WTC11 (cell line): ENCODE data around the gene ZCCHC7. TPM values are rescaled to one million over a fixed set of nuclear protein-coding genes. Genes with fewer than 3 reads are reported as not detected.
A peak's percentile ranks its signal among the peaks of the same experiment; 100 is the strongest.

Experiments used
- AR ChIP-seq: fragments of 250-450 bp; sonication (Bioruptor Pico); IDR thresholded peaks from 2 replicates; pipeline ENCODE4 v1.9.0; 2021; ENCODE audit warnings: mild to moderate bottlenecking
- ATF1 ChIP-seq: sonication (generic); formaldehyde crosslinking; IDR thresholded peaks from 2 replicates; pipeline ENCODE4 v1.8.1; 2023; ENCODE audit warnings: mild to moderate bottlenecking, moderate library complexity, missing genetic modification reagents
- CREB1 ChIP-seq: sonication (generic); formaldehyde crosslinking; IDR thresholded peaks from 2 replicates; pipeline ENCODE4 v1.8.0; 2023; ENCODE audit warnings: mild to moderate bottlenecking, missing genetic modification reagents
- CTCF ChIP-seq: fragments of 200-600 bp; IDR thresholded peaks from 2 replicates; pipeline ENCODE4 v1.8.0; 2022; ENCODE audit warnings: antibody characterized with exemption
- E2F1 ChIP-seq: sonication (generic); formaldehyde crosslinking; IDR thresholded peaks from 2 replicates; pipeline ENCODE4 v1.8.0; 2022; ENCODE audit warnings: mild to moderate bottlenecking, missing genetic modification reagents
- EMX1 ChIP-seq: fragments of 250-450 bp; sonication (Bioruptor Pico); IDR thresholded peaks from 2 replicates; pipeline ENCODE4 v1.8.0; 2021; ENCODE audit warnings: mild to moderate bottlenecking
- ESRRA ChIP-seq: sonication (generic); formaldehyde crosslinking; IDR thresholded peaks from 2 replicates; pipeline ENCODE4 v1.8.1; 2022; ENCODE audit warnings: mild to moderate bottlenecking, missing genetic modification reagents, borderline replicate concordance
- FOXK1 ChIP-seq: sonication (generic); formaldehyde crosslinking; IDR thresholded peaks from 2 replicates; pipeline ENCODE4 v1.8.0; 2022; ENCODE audit warnings: mild to moderate bottlenecking, moderate library complexity, missing genetic modification reagents
- FOXP1 ChIP-seq: sonication (generic); formaldehyde crosslinking; IDR thresholded peaks from 2 replicates; pipeline ENCODE4 v1.8.0; 2022; ENCODE audit warnings: missing genetic modification reagents, mild to moderate bottlenecking, moderate library complexity, borderline replicate concordance
- GTF2I ChIP-seq: fragments of 250-450 bp; sonication (Bioruptor Pico); conservative IDR thresholded peaks from 2 replicates; pipeline ENCODE4 v1.4.0; 2021; ENCODE audit warnings: mild to moderate bottlenecking
- IRF1 ChIP-seq: sonication (generic); formaldehyde crosslinking; IDR thresholded peaks from 2 replicates; pipeline ENCODE4 v1.8.0; 2023; ENCODE audit warnings: missing genetic modification reagents
- KAT7 ChIP-seq: sonication (generic); formaldehyde crosslinking; IDR thresholded peaks from 2 replicates; pipeline ENCODE4 v1.8.1; 2023; ENCODE audit warnings: missing genetic modification reagents, mild to moderate bottlenecking, borderline replicate concordance
- MAX ChIP-seq: sonication (generic); formaldehyde crosslinking; IDR thresholded peaks from 2 replicates; pipeline ENCODE4 v1.8.0; 2022; ENCODE audit warnings: mild to moderate bottlenecking, missing genetic modification reagents
- SP1 ChIP-seq: sonication (generic); formaldehyde crosslinking; conservative IDR thresholded peaks from 2 replicates; pipeline ENCODE4 v1.8.1; 2022; ENCODE audit warnings: missing genetic modification reagents
- TEAD1 ChIP-seq: sonication (generic); formaldehyde crosslinking; IDR thresholded peaks from 2 replicates; pipeline ENCODE4 v1.8.0; 2022; ENCODE audit warnings: mild to moderate bottlenecking, missing genetic modification reagents
- TEAD4 ChIP-seq: sonication (generic); formaldehyde crosslinking; IDR thresholded peaks from 2 replicates; pipeline ENCODE4 v1.8.0; 2022; ENCODE audit warnings: mild to moderate bottlenecking, missing genetic modification reagents
- ZBTB21 ChIP-seq: sonication (generic); formaldehyde crosslinking; IDR thresholded peaks from 2 replicates; pipeline ENCODE4 v1.8.1; 2023; ENCODE audit warnings: mild to moderate bottlenecking, missing genetic modification reagents, borderline replicate concordance
- ZNF219 ChIP-seq: sonication (generic); formaldehyde crosslinking; IDR thresholded peaks from 2 replicates; pipeline ENCODE4 v1.8.0; 2023; ENCODE audit warnings: missing genetic modification reagents, mild to moderate bottlenecking, borderline replicate concordance
- ZNF263 ChIP-seq: sonication (generic); formaldehyde crosslinking; IDR thresholded peaks from 2 replicates; pipeline ENCODE4 v1.8.1; 2022; ENCODE audit warnings: low read depth, mild to moderate bottlenecking, moderate library complexity, missing genetic modification reagents
- ZNF423 ChIP-seq: fragments of 250-450 bp; sonication (Bioruptor Pico); IDR thresholded peaks from 2 replicates; pipeline ENCODE4 v2.1.2; 2022; ENCODE audit warnings: mild to moderate bottlenecking, moderate library complexity
- ZNF671 ChIP-seq: fragments of 250-450 bp; sonication (Bioruptor Pico); IDR thresholded peaks from 2 replicates; pipeline ENCODE4 v1.8.0; 2021; ENCODE audit warnings: mild to moderate bottlenecking
- total RNA-seq: library from RNA; stranded (reverse); gene quantifications from 3 replicates; pipeline ENCODE4 v1.2.3, GENCODE V29; 2021
- TF ChIP-seq, protein P1 (sequence below): sonication (generic); formaldehyde crosslinking; IDR thresholded peaks from 2 replicates; pipeline ENCODE4 v1.8.0; 2022; ENCODE audit warnings: mild to moderate bottlenecking, missing genetic modification reagents
- TF ChIP-seq, protein P2 (sequence below): sonication (generic); formaldehyde crosslinking; IDR thresholded peaks from 2 replicates; pipeline ENCODE4 v1.8.1; 2023; ENCODE audit warnings: mild to moderate bottlenecking, missing genetic modification reagents, borderline replicate concordance
- TF ChIP-seq, protein P3 (sequence below): sonication (generic); formaldehyde crosslinking; IDR thresholded peaks from 2 replicates; pipeline ENCODE4 v1.8.1; 2023; ENCODE audit warnings: mild to moderate bottlenecking, missing genetic modification reagents

The ZCCHC7 gene
- total RNA-seq, 1 experiment from 2014 or later: 30.1 TPM

DNA sequence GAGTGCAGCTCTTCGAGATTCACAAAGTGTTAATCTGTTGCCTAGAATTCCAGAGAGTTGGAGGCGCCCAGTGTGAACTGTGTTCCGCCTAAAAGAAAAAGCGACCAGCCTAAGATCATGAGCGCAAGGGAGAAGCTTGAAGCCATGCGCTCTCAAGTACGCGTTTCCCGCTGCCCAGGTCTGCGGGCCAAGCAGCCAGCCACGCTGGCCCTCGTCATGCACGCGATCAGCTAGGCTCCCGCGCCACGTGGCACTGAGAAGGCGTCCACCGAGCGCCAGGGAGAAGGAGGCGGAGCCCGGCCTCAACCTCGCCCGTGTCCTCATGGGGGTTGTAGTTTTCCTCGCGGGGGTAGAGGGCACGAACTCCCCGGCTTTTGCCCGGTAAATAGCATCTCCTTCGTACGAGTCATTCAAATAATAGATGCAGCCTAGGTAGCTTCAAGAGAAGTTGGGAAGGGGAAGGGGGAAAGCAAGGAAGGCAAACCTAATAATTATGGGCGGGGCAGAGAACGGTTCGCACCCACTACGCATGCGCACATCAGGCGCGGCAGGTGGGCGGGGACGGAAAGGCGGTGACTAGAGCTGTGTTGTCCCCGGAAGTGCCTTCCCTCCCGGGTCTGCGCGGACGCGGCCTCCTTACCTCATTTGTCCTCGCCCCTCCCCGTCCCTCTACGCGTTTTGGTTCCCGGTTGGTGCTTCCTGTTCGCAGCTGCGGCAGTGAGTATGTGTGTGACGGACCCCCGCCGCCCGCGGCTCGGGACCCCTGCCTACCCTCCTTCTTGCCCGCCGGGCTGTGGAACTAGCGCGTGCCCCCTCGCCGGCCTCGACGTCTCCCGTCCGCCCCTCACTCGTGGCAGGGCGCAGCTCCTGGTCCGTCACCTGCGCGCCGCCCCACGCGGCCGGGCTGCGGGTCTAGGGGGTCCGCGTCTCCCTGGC lies at the start of gene ZCCHC7 (continued):
- TF ChIP-seq CTCF (no peak), CREB1 (peak; percentile 99), IRF1 (CRISPR knock-in tag) (peak; percentile 99), TEAD1 (peak; percentile 100), TEAD4 (CRISPR knock-in tag) (peak; percentile 98), MAX (CRISPR knock-in tag) (peak; percentile 100), ATF1 (CRISPR knock-in tag) (peak; percentile 99), AR (CRISPR knock-in tag) (no peak), FOXK1 (CRISPR knock-in tag) (peak; percentile 93), ESRRA (CRISPR knock-in tag) (peak; percentile 98), ZBTB21 (CRISPR knock-in tag) (peak; percentile 97), SP1 (CRISPR knock-in tag) (peak; percentile 95), ZNF219 (CRISPR knock-in tag) (peak; percentile 95), EMX1 (no peak), ZNF671 (CRISPR knock-in tag) (no peak), ZNF263 (CRISPR knock-in tag) (peak; percentile 81), FOXP1 (CRISPR knock-in tag) (peak; percentile 100), ZNF423 (CRISPR knock-in tag) (no peak), E2F1 (CRISPR knock-in tag) (peak; percentile 99), GTF2I (CRISPR knock-in tag) (no peak), KAT7 (CRISPR knock-in tag) (peak; percentile 95; the same call in 1 of the 2 replicates)
- TF ChIP-seq, protein P1, sequence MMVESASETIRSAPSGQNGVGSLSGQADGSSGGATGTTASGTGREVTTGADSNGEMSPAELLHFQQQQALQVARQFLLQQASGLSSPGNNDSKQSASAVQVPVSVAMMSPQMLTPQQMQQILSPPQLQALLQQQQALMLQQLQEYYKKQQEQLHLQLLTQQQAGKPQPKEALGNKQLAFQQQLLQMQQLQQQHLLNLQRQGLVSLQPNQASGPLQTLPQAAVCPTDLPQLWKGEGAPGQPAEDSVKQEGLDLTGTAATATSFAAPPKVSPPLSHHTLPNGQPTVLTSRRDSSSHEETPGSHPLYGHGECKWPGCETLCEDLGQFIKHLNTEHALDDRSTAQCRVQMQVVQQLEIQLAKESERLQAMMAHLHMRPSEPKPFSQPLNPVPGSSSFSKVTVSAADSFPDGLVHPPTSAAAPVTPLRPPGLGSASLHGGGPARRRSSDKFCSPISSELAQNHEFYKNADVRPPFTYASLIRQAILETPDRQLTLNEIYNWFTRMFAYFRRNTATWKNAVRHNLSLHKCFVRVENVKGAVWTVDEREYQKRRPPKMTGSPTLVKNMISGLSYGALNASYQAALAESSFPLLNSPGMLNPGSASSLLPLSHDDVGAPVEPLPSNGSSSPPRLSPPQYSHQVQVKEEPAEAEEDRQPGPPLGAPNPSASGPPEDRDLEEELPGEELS: peak; percentile 100
- TF ChIP-seq, protein P2, sequence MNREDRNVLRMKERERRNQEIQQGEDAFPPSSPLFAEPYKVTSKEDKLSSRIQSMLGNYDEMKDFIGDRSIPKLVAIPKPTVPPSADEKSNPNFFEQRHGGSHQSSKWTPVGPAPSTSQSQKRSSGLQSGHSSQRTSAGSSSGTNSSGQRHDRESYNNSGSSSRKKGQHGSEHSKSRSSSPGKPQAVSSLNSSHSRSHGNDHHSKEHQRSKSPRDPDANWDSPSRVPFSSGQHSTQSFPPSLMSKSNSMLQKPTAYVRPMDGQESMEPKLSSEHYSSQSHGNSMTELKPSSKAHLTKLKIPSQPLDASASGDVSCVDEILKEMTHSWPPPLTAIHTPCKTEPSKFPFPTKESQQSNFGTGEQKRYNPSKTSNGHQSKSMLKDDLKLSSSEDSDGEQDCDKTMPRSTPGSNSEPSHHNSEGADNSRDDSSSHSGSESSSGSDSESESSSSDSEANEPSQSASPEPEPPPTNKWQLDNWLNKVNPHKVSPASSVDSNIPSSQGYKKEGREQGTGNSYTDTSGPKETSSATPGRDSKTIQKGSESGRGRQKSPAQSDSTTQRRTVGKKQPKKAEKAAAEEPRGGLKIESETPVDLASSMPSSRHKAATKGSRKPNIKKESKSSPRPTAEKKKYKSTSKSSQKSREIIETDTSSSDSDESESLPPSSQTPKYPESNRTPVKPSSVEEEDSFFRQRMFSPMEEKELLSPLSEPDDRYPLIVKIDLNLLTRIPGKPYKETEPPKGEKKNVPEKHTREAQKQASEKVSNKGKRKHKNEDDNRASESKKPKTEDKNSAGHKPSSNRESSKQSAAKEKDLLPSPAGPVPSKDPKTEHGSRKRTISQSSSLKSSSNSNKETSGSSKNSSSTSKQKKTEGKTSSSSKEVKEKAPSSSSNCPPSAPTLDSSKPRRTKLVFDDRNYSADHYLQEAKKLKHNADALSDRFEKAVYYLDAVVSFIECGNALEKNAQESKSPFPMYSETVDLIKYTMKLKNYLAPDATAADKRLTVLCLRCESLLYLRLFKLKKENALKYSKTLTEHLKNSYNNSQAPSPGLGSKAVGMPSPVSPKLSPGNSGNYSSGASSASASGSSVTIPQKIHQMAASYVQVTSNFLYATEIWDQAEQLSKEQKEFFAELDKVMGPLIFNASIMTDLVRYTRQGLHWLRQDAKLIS (CRISPR knock-in tag): peak; percentile 98; the same call in 1 of the 2 replicates
- TF ChIP-seq, protein P3, sequence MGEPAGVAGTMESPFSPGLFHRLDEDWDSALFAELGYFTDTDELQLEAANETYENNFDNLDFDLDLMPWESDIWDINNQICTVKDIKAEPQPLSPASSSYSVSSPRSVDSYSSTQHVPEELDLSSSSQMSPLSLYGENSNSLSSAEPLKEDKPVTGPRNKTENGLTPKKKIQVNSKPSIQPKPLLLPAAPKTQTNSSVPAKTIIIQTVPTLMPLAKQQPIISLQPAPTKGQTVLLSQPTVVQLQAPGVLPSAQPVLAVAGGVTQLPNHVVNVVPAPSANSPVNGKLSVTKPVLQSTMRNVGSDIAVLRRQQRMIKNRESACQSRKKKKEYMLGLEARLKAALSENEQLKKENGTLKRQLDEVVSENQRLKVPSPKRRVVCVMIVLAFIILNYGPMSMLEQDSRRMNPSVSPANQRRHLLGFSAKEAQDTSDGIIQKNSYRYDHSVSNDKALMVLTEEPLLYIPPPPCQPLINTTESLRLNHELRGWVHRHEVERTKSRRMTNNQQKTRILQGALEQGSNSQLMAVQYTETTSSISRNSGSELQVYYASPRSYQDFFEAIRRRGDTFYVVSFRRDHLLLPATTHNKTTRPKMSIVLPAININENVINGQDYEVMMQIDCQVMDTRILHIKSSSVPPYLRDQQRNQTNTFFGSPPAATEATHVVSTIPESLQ (CRISPR knock-in tag): peak; percentile 90
